Measurements from ENCODE around the gene PRPH.
"Not testable (repeated sequence)": the region's sequence is repeated elsewhere in the genome, so short reads cannot be mapped to it uniquely, and the experiment has no call there.

Gene PRPH

GRCh38 chr12:49274396-49275069 is 20.4 kb upstream of the PRPH start:
- Histone ChIP-seq H3K4me3 (IDR thresholded peaks at IDR 0.05; ENCODE audit: insufficient read depth, low read depth, low read length) (no peak overlapping the region), H2AFZ (ENCODE audit: low read depth) (no peak overlapping the region), H3K36me3 (ENCODE audit: insufficient read depth) (peaks cover 16% of the 10 kb centered on the region; the same call in 1 of the 2 replicates), H3K9ac (no peak overlapping the region), H4K20me1 (ENCODE audit: insufficient read depth) (no peaks in the 10 kb centered on the region; the same call in 1 of the 2 replicates), H3K4me1 (ENCODE audit: low read depth, poor library complexity, severe bottlenecking) (peaks cover 7% of the 10 kb centered on the region), H3K4me2 (no peak overlapping the region), H3K27me3 (ENCODE audit: insufficient read depth, low read depth) (no peaks in the 10 kb centered on the region), H3K27ac (no peak overlapping the region), H3K79me2 (ENCODE audit: insufficient read depth, low read depth) (0 out of 2 replicates have a peak, but pooled peaks cover 5% of the 10 kb centered on the region)
- TF ChIP-seq, protein P1, sequence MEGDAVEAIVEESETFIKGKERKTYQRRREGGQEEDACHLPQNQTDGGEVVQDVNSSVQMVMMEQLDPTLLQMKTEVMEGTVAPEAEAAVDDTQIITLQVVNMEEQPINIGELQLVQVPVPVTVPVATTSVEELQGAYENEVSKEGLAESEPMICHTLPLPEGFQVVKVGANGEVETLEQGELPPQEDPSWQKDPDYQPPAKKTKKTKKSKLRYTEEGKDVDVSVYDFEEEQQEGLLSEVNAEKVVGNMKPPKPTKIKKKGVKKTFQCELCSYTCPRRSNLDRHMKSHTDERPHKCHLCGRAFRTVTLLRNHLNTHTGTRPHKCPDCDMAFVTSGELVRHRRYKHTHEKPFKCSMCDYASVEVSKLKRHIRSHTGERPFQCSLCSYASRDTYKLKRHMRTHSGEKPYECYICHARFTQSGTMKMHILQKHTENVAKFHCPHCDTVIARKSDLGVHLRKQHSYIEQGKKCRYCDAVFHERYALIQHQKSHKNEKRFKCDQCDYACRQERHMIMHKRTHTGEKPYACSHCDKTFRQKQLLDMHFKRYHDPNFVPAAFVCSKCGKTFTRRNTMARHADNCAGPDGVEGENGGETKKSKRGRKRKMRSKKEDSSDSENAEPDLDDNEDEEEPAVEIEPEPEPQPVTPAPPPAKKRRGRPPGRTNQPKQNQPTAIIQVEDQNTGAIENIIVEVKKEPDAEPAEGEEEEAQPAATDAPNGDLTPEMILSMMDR (conservative IDR thresholded peaks at IDR 0.05; ENCODE audit: low read depth, low read length), result no peak

DNA sequence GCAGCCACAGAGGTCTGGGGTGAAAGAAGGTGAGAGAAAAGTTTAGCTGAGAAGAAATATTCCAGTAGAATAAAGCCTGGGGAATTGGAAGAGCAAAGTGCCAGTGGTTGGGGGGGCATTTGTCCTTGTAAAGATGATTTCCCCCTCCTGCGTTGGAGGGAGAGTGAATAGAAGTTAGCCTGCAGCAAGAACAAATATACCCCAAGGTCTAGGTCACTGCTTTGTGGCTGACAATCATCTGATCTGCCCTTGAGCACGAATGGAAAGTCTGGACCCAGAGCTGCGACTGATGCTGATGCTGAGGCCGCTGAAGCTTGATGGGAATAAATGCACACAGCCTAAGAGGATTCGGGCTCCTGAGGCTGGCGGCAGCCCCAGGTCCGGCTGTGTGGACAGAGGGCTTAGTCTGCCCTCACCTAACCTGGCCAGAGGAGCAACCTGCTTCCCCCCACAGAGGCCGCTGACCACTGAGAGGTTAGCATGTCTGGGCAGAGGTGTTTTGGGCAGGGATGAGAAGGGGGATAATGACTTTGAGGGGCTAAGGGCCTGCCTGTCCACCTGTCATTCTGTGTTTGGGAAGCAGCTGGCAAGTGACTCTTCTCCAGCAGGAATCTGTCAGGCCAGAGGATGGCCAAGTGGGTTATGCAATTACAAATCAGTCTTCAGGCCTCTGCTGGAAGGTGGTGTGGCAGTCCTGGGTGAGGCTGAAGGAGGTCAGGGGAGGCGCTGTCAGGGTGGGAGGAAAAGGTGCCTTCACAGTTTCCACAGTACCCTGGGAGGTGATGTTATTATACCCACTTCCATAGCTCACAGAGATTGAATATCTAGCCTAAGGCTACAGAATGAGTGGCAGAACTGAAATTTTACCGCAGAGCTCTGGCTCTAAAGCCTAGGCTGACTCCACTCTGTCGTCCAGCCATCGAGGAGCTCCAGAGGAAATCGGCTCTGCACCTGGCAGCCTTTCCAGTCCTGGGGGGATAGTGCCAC is 18.4 kb upstream of the PRPH start:
- Histone ChIP-seq H3K9ac (no peak overlapping the region), H4K20me1 (ENCODE audit: insufficient read depth) (no peaks in the 10 kb centered on the region), H3K4me2 (no peak overlapping the region), H3K27me3 (ENCODE audit: insufficient read depth, low read depth) (no peaks in the 10 kb centered on the region; the same call in 1 of the 2 replicates), H3K27ac (no peak overlapping the region), H3K79me2 (ENCODE audit: insufficient read depth, low read depth) (no peaks in the 10 kb centered on the region), H2AFZ (ENCODE audit: low read depth) (no peak overlapping the region), H3K36me3 (ENCODE audit: insufficient read depth) (peaks cover 5% of the 10 kb centered on the region; the same call in 1 of the 2 replicates), H3K4me3 (IDR thresholded peaks at IDR 0.05; ENCODE audit: insufficient read depth, low read depth, low read length) (no peak overlapping the region), H3K4me1 (ENCODE audit: low read depth, poor library complexity, severe bottlenecking) (no peaks in the 10 kb centered on the region)
- TF ChIP-seq, protein P1 (conservative IDR thresholded peaks at IDR 0.05; ENCODE audit: low read depth, low read length), result no peak

DNA sequence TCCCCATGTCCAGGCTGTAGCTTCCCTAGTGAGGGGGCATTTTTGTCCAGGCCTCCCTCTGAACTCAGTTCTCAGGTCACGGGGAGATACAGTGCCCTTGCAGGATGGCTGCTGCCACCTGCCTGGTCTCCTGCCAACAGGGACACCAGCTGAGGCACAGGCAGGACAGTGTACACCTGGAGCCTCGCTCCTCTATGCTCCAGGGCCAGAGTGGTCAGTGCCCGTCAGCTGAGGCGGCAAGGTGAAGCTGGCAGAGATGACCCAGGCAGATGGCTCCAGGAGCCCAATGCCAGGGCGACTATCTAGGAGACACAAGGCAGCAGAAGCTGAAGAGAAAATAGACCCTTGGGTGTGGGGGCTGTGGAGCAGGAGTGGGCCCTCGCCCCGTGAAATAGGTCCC is 17.5 kb upstream of the PRPH start:
- H3K9ac ChIP-seq, result no peak overlapping the region
- TF ChIP-seq, protein P1 (conservative IDR thresholded peaks at IDR 0.05; ENCODE audit: low read depth, low read length), result no peak

DNA sequence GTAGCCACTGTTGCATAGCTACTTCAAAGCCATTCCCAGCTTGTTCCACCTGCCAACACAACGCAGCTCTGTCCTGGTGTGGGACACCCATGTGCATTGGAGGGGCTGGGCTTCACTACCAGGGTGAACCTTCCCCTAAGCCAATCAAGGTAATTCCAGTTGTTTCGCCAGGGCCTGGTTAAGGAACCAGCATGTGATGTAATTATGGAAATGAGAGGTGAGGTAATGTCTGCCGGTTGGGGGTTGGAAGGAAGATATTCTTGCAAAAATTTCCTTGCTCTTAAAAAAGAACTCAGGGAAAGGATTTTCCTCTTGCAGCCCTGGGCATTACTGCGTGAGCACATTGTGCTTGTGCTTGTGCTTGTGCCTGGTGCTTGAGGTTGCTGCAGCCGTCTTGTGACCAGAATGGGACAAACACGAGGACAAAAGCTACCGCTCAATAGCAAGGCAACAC is 15.2 kb upstream of the PRPH start:
- Histone ChIP-seq H3K36me3 (ENCODE audit: insufficient read depth) (no peaks in the 10 kb centered on the region), H3K79me2 (ENCODE audit: insufficient read depth, low read depth) (no peaks in the 10 kb centered on the region), H2AFZ (ENCODE audit: low read depth) (no peak overlapping the region), H3K4me3 (IDR thresholded peaks at IDR 0.05; ENCODE audit: insufficient read depth, low read depth, low read length) (no peak overlapping the region), H3K9ac (no peak overlapping the region), H4K20me1 (ENCODE audit: insufficient read depth) (no peaks in the 10 kb centered on the region), H3K4me2 (no peak overlapping the region), H3K27ac (no peak overlapping the region), H3K27me3 (ENCODE audit: insufficient read depth, low read depth) (no peaks in the 10 kb centered on the region; the same call in 1 of the 2 replicates), H3K4me1 (ENCODE audit: low read depth, poor library complexity, severe bottlenecking) (no peaks in the 10 kb centered on the region)
- TF ChIP-seq, protein P1 (conservative IDR thresholded peaks at IDR 0.05; ENCODE audit: low read depth, low read length), result no peak

More for the DNA sequence above, 17.5 kb upstream of the PRPH start:
- Histone ChIP-seq H3K4me1 (ENCODE audit: low read depth, poor library complexity, severe bottlenecking) (no peaks in the 10 kb centered on the region), H3K79me2 (ENCODE audit: insufficient read depth, low read depth) (no peaks in the 10 kb centered on the region), H3K27me3 (ENCODE audit: insufficient read depth, low read depth) (no peaks in the 10 kb centered on the region; the same call in 1 of the 2 replicates), H3K27ac (no peak overlapping the region), H4K20me1 (ENCODE audit: insufficient read depth) (no peaks in the 10 kb centered on the region), H2AFZ (ENCODE audit: low read depth) (no peak overlapping the region), H3K36me3 (ENCODE audit: insufficient read depth) (no peaks in the 10 kb centered on the region), H3K4me3 (IDR thresholded peaks at IDR 0.05; ENCODE audit: insufficient read depth, low read depth, low read length) (no peak overlapping the region), H3K4me2 (no peak overlapping the region)

DNA sequence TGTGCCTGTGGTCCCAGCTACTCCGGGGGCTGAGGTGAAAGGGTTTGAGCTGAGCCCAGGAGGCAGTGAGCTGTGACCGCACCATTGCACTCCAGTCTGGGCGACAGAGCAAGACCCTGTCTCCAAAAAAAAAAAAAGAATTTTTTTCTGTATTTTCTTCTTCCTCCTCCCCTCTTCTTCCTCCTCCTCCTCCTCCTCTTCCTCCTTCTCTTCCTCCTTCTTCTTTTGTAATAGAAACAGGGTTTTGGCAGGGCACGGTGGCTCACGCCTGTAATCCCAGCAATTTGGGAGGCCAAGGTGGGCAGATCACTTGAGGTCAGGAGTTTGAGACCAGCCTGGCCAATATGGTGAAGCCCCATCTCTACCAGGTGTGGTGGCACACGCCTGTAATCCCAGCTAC is 14.4 kb upstream of the PRPH start:
- H3K4me3 ChIP-seq (IDR thresholded peaks at IDR 0.05; ENCODE audit: insufficient read depth, low read depth, low read length); H3K36me3 ChIP-seq (ENCODE audit: insufficient read depth); H3K79me2 ChIP-seq (ENCODE audit: insufficient read depth, low read depth); H3K4me1 ChIP-seq (ENCODE audit: low read depth, poor library complexity, severe bottlenecking); H3K27ac ChIP-seq; H3K9ac ChIP-seq; H2AFZ ChIP-seq (ENCODE audit: low read depth); H3K4me2 ChIP-seq; H3K27me3 ChIP-seq (ENCODE audit: insufficient read depth, low read depth); H4K20me1 ChIP-seq (ENCODE audit: insufficient read depth): not testable (repeated sequence)
